Neural cell (in vitro differentiated cells): ENCODE results near the gene FRMD4A. TPM values are rescaled to one million over a fixed set of nuclear protein-coding genes. Genes with fewer than 3 reads are reported as not detected.

ENCODE experiments used
- H2AFZ ChIP-seq: fragments of 200-600, 300-800 bp; sonication (generic), shearing (Covaris generic); 2 replicates; pipeline ENCODE4 v1.6.0; 2014; ENCODE audit warnings: low read depth, mild to moderate bottlenecking, antibody characterized with exemption, low read length, moderate library complexity
- H3F3A ChIP-seq: fragments of 200-600 bp; shearing (Covaris generic); 2 replicates; pipeline ENCODE4 v1.6.1; 2016; ENCODE audit warnings: mild to moderate bottlenecking, moderate library complexity, mixed read lengths, antibody characterized with exemption, low read length; ENCODE audit not compliant: insufficient read depth, poor library complexity, severe bottlenecking
- H3K27ac ChIP-seq: fragments of 200-600, 300-800 bp; sonication (generic), shearing (Covaris generic); 2 replicates; pipeline ENCODE4 v1.5.1; 2014; ENCODE audit warnings: mild to moderate bottlenecking, low read length, moderate library complexity
- H3K27me3 ChIP-seq: fragments of 300-800, 200-600 bp; sonication (generic), shearing (Covaris generic); 2 replicates; pipeline ENCODE4 v1.6.0; 2014; ENCODE audit warnings: mild to moderate bottlenecking, low read depth, low read length, moderate library complexity; ENCODE audit not compliant: insufficient read depth
- H3K36me3 ChIP-seq: fragments of 300-800, 200-600 bp; sonication (generic), shearing (Covaris generic); 2 replicates; pipeline ENCODE4 v1.5.1; 2014; ENCODE audit warnings: mild to moderate bottlenecking, antibody characterized with exemption, low read length, moderate library complexity; ENCODE audit not compliant: insufficient read depth
- H3K4me2 ChIP-seq: fragments of 300-800, 200-600 bp; sonication (generic), shearing (Covaris generic); 2 replicates; pipeline ENCODE4 v1.6.0; 2014; ENCODE audit warnings: mild to moderate bottlenecking, low read length
- H3K4me3 ChIP-seq: fragments of 300-800, 200-600 bp; sonication (generic), shearing (Covaris generic); 2 replicates; pipeline ENCODE4 v1.5.1; 2014; ENCODE audit warnings: mild to moderate bottlenecking, low read length, moderate library complexity
- H3K79me2 ChIP-seq: fragments of 200-600 bp; shearing (Covaris generic); replicated peaks from 2 replicates; pipeline ENCODE4 v1.6.0; 2014; ENCODE audit warnings: mild to moderate bottlenecking, low read length, moderate library complexity; ENCODE audit not compliant: insufficient read depth
- H3K9ac ChIP-seq: fragments of 300-800, 200-600 bp; sonication (generic), shearing (Covaris generic); 2 replicates; pipeline ENCODE4 v1.6.1; 2016; ENCODE audit warnings: mild to moderate bottlenecking, low read length, mixed read lengths
- H3K9me2 ChIP-seq: fragments of 200-600 bp; shearing (Covaris generic); 2 replicates; pipeline ENCODE4 v1.6.1; 2016; ENCODE audit warnings: mild to moderate bottlenecking, low read length, mixed read lengths; ENCODE audit not compliant: insufficient read depth
- H3K9me3 ChIP-seq: fragments of 200-600, 300-800 bp; sonication (generic), shearing (Covaris generic); 2 replicates; pipeline ENCODE4 v1.6.1; 2016; ENCODE audit warnings: mild to moderate bottlenecking, mixed run types, low read length, moderate library complexity, mixed read lengths
- H4K20me1 ChIP-seq: fragments of 200-600 bp; shearing (Covaris generic); 2 replicates; pipeline ENCODE4 v1.6.1; 2016; ENCODE audit warnings: mild to moderate bottlenecking, mixed run types; ENCODE audit not compliant: insufficient read depth
- EP300 ChIP-seq: fragments of 450-650 bp; conservative IDR thresholded peaks from 2 replicates; pipeline ENCODE4 v1.6.1; 2014; ENCODE audit warnings: antibody characterized with exemption, mild to moderate bottlenecking, moderate library complexity; ENCODE audit not compliant: poor library complexity, severe bottlenecking
- EZH2 ChIP-seq: fragments of 200-600, 300-800 bp; shearing (Covaris generic), sonication (generic); IDR thresholded peaks from 2 replicates; pipeline ENCODE4 v1.6.1; 2014; ENCODE audit warnings: antibody characterized with exemption, low read length, borderline replicate concordance, mild to moderate bottlenecking; ENCODE audit not compliant: insufficient read depth, poor library complexity, severe bottlenecking
- MXI1 ChIP-seq: fragments of 450-650 bp; conservative IDR thresholded peaks from 2 replicates; pipeline ENCODE4 v1.6.1; 2014; ENCODE audit warnings: antibody characterized with exemption, mild to moderate bottlenecking; ENCODE audit not compliant: poor library complexity, severe bottlenecking
- POLR2AphosphoS5 ChIP-seq: IDR thresholded peaks from 2 replicates; pipeline ENCODE4 v1.6.1; 2012
- RAD21 ChIP-seq: fragments of 450-650 bp; conservative IDR thresholded peaks from 2 replicates; pipeline ENCODE4 v1.6.1; 2014; ENCODE audit warnings: antibody characterized with exemption, mild to moderate bottlenecking, moderate library complexity
- SMC3 ChIP-seq: fragments of 450-650 bp; conservative IDR thresholded peaks from 2 replicates; pipeline ENCODE4 v1.6.1; 2014; ENCODE audit warnings: antibody characterized with exemption, mild to moderate bottlenecking, moderate library complexity; ENCODE audit not compliant: poor library complexity
- TAF1 ChIP-seq: IDR thresholded peaks from 2 replicates; pipeline ENCODE4 v1.6.1; 2012; ENCODE audit warnings: low read depth
- polyA plus RNA-seq: library from polyadenylated mRNA; depleted of rRNA; stranded (reverse); fragments of >200 nt; gene quantifications from 2 replicates; pipeline ENCODE4 v1.2.3, GENCODE V29; 2014
- TF ChIP-seq, protein P1 (sequence below): fragments of 450-650 bp; IDR thresholded peaks from 2 replicates; pipeline ENCODE4 v1.5.1; 2014; ENCODE audit warnings: antibody characterized with exemption, mild to moderate bottlenecking, moderate library complexity; ENCODE audit not compliant: poor library complexity, severe bottlenecking
- TF ChIP-seq, protein P2 (sequence below): IDR thresholded peaks from 2 replicates; pipeline ENCODE4 v1.6.1; 2012; ENCODE audit warnings: borderline replicate concordance

FRMD4A gene
- polyA plus RNA-seq, 1 donor from 2014 or later: 36.5 TPM

DNA sequence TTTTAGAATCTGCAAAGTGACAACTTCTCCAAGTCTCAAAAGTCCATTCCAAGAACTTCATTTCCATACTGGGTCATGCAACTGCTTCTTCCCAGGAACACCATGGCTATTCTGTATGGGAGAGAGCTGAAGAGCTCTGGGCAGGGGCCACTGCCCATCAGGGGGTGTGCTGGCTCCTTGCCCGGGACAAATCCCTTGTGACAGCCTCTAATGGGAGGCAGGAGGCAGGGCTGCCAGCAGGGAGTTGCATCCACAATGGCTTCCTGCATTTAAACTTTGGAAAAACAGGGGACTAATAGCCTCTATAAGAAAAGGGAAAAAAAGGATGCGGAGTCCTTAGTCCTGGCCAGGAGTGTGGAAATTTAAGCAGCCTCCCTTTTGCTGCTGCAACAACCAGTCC is 18.4 kb upstream of the FRMD4A start:
- Histone ChIP-seq H3K9ac (no peak overlapping the region), H3K4me2 (no peak overlapping the region), H3K4me3 (no peak overlapping the region), H3K9me2 (no peaks in the 10 kb centered on the region), H3K9me3 (no peaks in the 10 kb centered on the region), H3K27me3 (no peaks in the 10 kb centered on the region), H3K27ac (no peak overlapping the region), H3K36me3 (no peaks in the 10 kb centered on the region), H3K79me2 (no peaks in the 10 kb centered on the region), H4K20me1 (no peaks in the 10 kb centered on the region), H3F3A (no peaks in the 10 kb centered on the region), H2AFZ (no peak overlapping the region)
- TF ChIP-seq EZH2: no peak

DNA sequence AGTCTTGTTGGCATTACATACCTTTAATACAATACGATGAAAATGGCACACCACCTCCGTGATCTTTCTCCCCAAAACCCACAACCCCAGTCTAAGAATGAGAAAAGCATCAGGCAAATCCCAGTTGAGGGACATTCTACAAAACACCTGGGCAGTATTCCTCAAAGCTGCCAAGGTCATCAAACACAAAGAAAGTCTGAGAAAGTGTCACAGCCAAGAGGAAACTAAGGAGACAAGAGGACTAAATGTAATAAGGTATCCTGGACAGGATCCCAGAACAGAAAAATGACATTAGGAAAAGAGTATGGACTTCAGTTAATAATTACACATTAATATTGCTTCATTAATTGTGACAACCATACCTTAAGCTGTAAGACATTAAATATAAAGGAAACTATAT is 14.5 kb upstream of the FRMD4A start:
- Histone ChIP-seq H4K20me1 (no peaks in the 10 kb centered on the region), H3K9me2 (no peaks in the 10 kb centered on the region), H3K27me3 (no peaks in the 10 kb centered on the region), H3K27ac (no peak overlapping the region), H3F3A (no peaks in the 10 kb centered on the region), H3K4me3 (no peak overlapping the region), H2AFZ (no peak overlapping the region), H3K36me3 (no peaks in the 10 kb centered on the region), H3K79me2 (no peaks in the 10 kb centered on the region), H3K9ac (no peak overlapping the region), H3K4me2 (no peak overlapping the region), H3K9me3 (no peaks in the 10 kb centered on the region)
- TF ChIP-seq TAF1 (no peak), EZH2 (no peak), SMC3 (no peak), MXI1 (no peak), EP300 (no peak), POLR2AphosphoS5 (no peak), RAD21 (no peak)
- TF ChIP-seq, protein P1, sequence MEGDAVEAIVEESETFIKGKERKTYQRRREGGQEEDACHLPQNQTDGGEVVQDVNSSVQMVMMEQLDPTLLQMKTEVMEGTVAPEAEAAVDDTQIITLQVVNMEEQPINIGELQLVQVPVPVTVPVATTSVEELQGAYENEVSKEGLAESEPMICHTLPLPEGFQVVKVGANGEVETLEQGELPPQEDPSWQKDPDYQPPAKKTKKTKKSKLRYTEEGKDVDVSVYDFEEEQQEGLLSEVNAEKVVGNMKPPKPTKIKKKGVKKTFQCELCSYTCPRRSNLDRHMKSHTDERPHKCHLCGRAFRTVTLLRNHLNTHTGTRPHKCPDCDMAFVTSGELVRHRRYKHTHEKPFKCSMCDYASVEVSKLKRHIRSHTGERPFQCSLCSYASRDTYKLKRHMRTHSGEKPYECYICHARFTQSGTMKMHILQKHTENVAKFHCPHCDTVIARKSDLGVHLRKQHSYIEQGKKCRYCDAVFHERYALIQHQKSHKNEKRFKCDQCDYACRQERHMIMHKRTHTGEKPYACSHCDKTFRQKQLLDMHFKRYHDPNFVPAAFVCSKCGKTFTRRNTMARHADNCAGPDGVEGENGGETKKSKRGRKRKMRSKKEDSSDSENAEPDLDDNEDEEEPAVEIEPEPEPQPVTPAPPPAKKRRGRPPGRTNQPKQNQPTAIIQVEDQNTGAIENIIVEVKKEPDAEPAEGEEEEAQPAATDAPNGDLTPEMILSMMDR: no peak
- TF ChIP-seq, protein P2, sequence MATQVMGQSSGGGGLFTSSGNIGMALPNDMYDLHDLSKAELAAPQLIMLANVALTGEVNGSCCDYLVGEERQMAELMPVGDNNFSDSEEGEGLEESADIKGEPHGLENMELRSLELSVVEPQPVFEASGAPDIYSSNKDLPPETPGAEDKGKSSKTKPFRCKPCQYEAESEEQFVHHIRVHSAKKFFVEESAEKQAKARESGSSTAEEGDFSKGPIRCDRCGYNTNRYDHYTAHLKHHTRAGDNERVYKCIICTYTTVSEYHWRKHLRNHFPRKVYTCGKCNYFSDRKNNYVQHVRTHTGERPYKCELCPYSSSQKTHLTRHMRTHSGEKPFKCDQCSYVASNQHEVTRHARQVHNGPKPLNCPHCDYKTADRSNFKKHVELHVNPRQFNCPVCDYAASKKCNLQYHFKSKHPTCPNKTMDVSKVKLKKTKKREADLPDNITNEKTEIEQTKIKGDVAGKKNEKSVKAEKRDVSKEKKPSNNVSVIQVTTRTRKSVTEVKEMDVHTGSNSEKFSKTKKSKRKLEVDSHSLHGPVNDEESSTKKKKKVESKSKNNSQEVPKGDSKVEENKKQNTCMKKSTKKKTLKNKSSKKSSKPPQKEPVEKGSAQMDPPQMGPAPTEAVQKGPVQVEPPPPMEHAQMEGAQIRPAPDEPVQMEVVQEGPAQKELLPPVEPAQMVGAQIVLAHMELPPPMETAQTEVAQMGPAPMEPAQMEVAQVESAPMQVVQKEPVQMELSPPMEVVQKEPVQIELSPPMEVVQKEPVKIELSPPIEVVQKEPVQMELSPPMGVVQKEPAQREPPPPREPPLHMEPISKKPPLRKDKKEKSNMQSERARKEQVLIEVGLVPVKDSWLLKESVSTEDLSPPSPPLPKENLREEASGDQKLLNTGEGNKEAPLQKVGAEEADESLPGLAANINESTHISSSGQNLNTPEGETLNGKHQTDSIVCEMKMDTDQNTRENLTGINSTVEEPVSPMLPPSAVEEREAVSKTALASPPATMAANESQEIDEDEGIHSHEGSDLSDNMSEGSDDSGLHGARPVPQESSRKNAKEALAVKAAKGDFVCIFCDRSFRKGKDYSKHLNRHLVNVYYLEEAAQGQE: no peak

DNA sequence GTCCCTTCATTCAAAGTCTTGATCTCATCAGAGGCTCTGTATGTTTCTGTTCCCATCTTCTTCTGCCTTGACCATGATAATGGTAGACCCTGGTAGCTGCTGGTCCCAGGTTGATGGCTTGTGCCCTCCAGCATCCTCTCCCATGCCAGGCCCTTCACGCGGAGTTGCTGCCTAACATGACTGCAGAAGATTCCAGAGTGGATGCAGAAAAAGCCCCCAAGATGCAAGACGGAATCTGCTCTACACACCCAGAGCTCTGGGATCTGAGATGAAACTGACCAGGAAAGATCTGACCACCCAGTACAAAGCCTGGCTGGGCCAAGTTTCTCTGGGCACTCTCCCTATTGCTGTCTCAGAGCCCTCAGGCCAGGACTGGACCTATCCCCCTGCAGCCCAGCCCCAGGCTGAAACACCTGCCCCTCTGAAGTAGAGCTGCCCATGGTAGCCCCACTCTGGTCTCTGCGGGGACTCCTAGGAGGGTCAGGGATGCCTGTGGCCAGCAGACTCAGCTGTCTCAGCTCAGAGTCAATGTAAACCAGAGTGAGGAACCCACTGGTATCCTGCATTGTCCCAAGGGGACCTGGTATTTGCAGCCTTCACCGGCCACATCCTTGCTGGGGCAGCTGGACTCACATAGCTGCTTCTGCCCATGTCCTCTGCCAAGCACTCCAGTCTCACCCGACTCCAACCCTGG is 9.5 kb upstream of the FRMD4A start:
- no peak overlapping the region for H3K4me3 ChIP-seq
- no peak overlapping the region for H3K9ac ChIP-seq
- TF ChIP-seq RAD21: no peak
- no peak for TF ChIP-seq TAF1
- no peak for TF ChIP-seq EP300
- TF ChIP-seq POLR2AphosphoS5: no peak
- no peak for TF ChIP-seq SMC3
- TF ChIP-seq, protein P1: no peak
- TF ChIP-seq, protein P2: no peak
- no peak for TF ChIP-seq EZH2
- no peak for TF ChIP-seq MXI1
- no peaks in the 10 kb centered on the region for H3F3A ChIP-seq
- no peaks in the 10 kb centered on the region for H3K36me3 ChIP-seq
- H3K9me3 ChIP-seq: no peaks in the 10 kb centered on the region
- H3K9me2 ChIP-seq: no peaks in the 10 kb centered on the region
- H4K20me1 ChIP-seq: no peaks in the 10 kb centered on the region
- no peak overlapping the region for H3K4me2 ChIP-seq
- H2AFZ ChIP-seq: no peak overlapping the region
- H3K27ac ChIP-seq: no peak overlapping the region
- H3K27me3 ChIP-seq: no peaks in the 10 kb centered on the region
- H3K79me2 ChIP-seq: no peaks in the 10 kb centered on the region
